ENCODE measurements around the gene MMP24.

The MMP24 gene

GRCh38 chr20:35281506-35282101 lies 55.1 kb downstream of the MMP24 start:
- DNase-seq, result no peak

GRCh38 chr20:35283441-35284266 lies 57.2 kb downstream of the MMP24 start:
- DNase-seq, result no peak

DNA sequence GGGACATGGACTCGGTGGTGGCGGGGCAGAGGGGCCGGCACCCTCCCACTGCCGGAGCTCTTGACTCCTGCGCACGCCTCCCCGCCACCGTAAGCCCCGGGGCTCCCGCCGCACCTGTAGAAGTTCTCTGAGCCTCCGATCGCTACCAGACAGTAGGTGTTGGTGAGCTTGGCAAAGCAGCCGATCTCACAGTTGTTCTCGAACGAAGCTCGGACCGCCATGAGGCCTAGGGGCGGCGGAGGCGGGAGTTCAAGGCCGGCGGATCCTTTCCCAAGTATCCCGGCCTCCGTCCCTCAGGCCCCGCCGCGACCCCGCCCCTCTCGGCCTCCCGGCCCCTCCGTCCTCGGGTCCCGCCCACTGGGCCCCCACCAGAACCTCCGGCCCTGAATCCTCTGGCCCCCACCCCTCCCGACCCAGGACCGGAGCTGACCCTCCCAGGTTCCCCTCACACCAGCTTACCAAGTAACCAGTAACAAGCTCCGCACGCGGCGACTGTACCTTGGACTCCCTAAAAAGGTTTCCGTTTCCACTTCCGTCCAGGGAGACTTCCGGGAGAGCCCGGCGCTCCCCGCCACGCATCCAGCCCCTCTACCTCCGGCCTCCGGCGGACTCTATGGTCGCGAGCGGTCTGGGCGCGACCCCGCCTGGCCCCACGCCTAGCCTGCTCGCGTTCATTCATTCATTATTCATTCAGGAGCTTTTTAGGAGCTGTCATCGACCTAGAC lies 57.9 kb downstream of the MMP24 start, which contains the start of gene EIF6:
EIF6 (minus strand) TSS at position 506 of the 725 bp plus-strand sequence; CDS start at position 221, 285 bp downstream.
- peak; percentile 92 for DNase-seq

GRCh38 chr20:35284992-35285805 lies 58.7 kb downstream of the MMP24 start:
- DNase-seq, result no peak

DNA sequence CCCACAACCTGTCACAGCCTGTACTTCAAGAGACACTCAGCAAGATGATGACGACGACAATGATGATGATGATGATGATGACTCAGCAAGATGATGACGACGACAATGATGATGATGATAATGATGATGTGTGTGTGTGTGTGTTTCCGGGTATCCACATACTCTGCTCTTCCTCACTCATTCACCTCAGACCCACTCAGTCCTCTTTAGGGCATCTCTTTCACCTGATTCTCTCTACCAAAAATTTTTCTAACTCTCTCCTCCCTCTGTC lies 59.3 kb downstream of the MMP24 start:
- DNase-seq, result no peak

DNA sequence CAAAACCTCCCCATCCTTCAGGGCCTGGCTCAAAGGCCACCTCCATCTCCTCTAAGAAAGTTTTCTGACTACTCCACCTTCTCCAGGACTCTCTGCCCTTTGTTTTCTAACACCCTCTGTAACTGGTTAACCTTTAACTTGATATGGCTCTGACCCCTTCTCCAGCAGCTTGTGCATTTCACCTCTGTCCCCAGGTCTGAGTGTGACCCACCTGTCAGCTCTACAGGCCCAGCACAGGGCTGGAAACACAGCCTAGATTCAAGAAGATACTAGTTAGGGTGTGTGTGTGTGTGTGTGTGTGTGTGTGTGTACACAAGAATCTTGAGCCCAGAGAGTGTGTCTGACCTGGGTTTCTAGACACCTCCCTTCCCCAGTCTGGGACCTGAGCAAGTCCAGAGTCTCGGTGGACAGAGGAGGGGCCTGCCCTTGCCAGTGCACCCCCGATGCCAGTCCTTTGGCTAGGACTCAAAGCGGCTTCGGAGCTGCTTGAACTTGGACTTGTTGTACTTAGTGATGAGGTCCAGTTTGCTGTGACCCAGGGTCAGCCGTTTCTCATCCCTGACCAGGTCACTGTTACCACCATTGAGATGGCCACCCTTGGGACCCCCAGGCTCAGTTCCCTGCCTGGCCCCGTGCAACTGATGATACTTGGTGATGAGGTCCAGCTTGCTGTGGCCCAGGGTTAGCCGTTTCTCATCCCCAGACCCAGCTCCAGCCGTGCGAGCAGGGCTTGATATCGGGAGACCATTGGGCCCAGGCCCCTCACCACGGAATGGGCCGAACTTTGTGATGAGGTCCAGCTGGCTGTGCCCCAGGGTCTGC lies 59.8 kb downstream of the MMP24 start:
- DNase-seq, result no peak

DNA sequence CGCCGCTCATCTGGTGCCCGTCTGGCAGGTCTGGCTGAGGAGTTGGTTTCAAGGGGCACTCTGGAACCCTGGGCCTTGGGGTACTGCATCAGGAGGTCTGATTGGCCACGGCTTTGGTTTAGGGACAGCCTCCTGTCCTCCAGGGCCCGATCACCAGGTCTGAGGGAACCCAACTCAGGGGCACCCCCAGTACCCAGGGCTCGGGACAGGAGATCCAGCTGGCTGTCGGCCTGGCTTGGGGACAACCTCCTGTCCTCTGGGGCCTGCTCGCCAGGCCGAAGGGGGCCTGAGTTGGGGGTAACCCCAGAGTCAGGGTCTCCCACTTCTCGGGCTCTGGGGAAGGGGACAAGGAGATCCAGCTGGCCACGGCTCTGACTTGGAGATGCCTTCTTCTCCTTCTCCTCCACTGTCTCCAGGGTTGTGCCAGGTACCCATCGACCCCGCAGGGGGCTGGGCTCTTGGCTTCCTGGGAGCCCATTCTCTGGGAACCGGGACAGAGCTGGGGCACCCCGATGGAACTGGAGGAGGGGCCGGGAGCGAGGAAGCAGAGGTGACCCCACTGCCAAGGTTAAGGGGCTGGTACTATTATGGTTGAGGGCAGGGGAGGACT lies 60.5 kb downstream of the MMP24 start:
- no peak for DNase-seq

DNA sequence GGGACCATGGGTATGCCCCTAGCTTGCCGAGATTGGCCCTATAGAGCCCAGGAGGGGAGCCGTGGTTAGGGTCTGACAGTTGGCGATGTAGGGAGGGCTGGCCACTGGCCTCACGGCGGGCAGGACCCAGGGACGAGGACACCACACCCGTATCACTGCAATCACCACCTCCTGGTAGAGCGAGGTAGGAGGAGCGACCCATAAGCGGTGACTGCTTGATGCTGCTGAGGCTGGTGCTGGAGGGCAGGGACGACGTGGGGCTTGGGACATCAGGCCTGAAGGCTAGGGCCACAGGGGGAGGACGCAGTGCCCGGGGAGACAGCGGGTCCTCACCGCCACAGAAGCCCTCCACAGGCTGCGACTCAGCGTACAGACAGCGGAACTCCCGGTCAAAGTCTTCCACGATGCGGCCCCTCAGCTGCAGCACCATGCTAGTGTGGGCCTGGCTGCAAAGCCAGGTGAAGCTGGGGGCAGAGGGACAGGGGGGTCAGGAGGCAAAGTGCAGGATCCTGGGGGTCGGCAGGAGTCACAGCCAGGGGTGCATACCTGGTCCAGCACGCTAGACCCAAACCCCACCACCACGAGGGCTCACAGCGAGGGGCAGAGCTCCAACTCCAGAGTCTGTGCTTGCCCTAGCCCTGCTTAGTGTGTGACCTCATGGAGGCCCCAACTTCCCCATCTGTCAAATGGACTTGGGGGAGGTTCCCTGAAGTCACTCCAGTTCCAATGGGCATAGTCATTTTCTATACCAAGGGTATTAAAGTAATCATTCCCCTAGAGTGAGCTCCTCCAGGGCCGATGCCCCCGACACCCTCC lies 61.2 kb downstream of the MMP24 start:
- no peak for DNase-seq

- no peak for DNase-seq
Observed at GRCh38 chr20:35288325-35289060, 62.0 kb downstream of the MMP24 start.

DNA sequence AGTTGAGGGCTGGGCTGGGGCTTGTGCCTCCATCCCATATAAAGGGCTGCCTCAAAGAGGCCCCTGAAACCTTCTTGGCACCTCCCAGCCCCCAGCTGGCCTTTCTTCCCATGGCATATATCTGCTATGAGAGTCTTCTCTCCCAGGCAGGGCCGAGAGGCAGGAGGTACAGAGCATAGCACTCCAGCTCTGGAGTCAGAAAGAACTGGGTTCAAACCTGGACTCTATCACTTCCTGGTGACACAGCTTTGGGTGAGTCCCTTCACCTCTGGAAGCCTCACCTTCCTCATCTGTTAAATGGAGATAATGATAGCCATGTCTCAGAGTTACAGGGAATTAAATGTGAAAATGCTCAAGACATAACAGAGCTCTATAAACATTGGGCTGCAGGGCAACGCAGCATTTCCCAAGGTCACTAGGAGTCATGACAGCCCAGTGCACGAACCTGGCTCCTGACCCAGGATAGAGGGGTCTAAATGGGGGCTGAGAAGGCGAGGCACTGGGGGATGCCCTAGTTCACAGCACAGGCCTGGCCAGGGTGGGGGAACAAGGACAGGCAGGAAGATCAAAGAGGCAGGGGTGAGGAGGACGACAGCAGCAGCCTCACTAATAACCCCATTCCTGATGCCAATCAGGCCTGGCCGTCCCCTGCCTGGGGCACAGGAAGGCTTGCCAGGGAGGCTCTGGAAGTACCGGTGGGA lies 63.8 kb downstream of the MMP24 start:
- DNase-seq, result no peak

- DNase-seq, result no peak
Observed at GRCh38 chr20:35290887-35291417, 64.5 kb downstream of the MMP24 start.

GRCh38 chr20:35291654-35292503 lies 65.4 kb downstream of the MMP24 start, which contains the start of gene FAM83C:
Gene FAM83C (minus strand): TSS chr20:35292425. CDS start chr20:35292304, 121 bp downstream.
- DNase-seq, result no peak

- DNase-seq, result no peak
Observed at GRCh38 chr20:35292504-35293285, 66.2 kb downstream of the MMP24 start.

GRCh38 chr20:35293303-35294292 lies 67.1 kb downstream of the MMP24 start:
- DNase-seq, result no peak

GRCh38 chr20:35294293-35294685 lies 67.8 kb downstream of the MMP24 start:
- no peak for DNase-seq

DNA sequence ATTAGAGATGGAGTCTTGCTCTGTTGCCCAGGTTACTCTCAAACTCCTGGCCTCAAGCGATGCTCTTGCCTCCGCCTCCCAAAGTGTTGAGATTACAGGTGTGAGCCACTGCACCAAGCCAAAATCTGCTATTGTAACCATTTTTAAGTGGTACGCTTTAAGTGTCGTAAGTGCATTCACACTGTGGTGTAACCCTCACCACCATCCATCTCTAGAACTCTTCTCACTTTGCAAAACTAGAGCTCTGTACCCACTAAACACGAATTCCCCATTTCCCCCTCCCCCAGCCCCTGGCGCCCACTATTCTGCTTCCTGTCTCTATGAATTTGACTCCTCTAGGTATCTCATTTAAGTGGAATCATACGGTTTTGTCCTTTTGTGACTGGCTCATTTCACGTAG lies 68.6 kb downstream of the MMP24 start:
- DNase-seq, result no peak
